Neural progenitor cell (in vitro differentiated cells): ENCODE results near the gene HLF.

ENCODE experiments used
- EZH2 ChIP-seq: fragments of 200-600 bp; sonication (generic); IDR thresholded peaks from 2 replicates; pipeline ENCODE4 v1.6.1; 2017; ENCODE audit warnings: antibody characterized with exemption, mild to moderate bottlenecking, moderate library complexity
- TF ChIP-seq, protein P1 (sequence below): fragments of 200-600 bp; sonication (generic); IDR thresholded peaks from 2 replicates; pipeline ENCODE4 v1.5.1; 2017; ENCODE audit warnings: antibody characterized with exemption, mild to moderate bottlenecking

DNA sequence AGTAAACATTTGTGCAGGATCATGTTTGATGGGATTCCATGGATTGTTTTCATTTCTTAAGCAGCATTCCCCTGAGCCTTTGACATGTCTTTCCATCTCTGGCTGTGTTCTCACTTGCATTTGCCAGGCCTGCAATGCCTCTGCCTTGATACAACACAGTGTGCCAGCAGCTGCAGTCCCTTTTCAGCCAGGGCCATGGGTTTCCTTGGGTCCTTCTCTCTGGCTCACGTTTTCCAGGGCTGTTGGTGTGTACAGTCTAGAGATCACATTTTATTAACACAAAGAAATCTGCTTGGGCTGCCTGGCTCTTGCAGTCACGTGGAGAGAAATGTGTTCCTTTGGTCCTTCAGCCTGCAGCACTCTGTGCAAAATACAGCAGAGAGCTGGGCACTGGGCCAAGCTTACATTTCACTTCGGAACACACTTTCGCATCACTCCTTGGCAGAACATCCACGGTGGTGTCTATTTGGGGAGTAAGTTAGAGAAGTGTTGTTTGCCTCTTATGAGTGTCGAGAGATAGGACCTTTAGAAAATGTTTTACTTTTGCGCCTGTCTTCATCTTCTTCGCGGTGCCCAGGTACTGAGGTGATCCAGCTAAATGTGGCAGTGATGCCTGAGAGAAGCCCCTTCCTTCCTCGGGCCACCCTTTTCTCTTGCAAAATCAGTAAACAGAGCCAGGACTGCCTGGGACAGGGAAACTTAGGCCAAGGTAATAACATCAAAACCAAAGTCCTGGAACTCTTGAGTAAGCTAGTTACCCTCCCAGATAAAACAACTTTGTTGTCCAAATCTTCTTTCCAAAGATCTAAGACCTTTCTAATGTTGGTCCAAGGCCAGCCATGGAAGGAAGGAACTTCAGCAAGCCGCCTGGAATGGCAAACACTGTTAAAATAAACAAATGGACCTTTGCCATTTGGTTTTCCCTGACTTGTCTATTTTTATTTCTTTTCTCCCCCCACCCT lies 20.9 kb downstream of the HLF start:
- TF ChIP-seq, protein P1, sequence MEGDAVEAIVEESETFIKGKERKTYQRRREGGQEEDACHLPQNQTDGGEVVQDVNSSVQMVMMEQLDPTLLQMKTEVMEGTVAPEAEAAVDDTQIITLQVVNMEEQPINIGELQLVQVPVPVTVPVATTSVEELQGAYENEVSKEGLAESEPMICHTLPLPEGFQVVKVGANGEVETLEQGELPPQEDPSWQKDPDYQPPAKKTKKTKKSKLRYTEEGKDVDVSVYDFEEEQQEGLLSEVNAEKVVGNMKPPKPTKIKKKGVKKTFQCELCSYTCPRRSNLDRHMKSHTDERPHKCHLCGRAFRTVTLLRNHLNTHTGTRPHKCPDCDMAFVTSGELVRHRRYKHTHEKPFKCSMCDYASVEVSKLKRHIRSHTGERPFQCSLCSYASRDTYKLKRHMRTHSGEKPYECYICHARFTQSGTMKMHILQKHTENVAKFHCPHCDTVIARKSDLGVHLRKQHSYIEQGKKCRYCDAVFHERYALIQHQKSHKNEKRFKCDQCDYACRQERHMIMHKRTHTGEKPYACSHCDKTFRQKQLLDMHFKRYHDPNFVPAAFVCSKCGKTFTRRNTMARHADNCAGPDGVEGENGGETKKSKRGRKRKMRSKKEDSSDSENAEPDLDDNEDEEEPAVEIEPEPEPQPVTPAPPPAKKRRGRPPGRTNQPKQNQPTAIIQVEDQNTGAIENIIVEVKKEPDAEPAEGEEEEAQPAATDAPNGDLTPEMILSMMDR = no peak
- no peak for TF ChIP-seq EZH2
